DND-41 (cell line): ENCODE data around the gene PRR19.

Experiments used
- EZH2 ChIP-seq: IDR thresholded peaks from 3 replicates; pipeline ENCODE4 v1.6.1; 2012; ENCODE audit warnings: borderline replicate concordance, low read depth, mild to moderate bottlenecking, moderate library complexity, low read length, inconsistent platforms; ENCODE audit not compliant: severe bottlenecking
- TF ChIP-seq, protein P1 (sequence below): IDR thresholded peaks from 2 replicates; pipeline ENCODE4 v1.5.1; 2012; ENCODE audit warnings: borderline replicate concordance, low read length, moderate library complexity, mild to moderate bottlenecking; ENCODE audit not compliant: poor library complexity, severe bottlenecking; ENCODE audit errors: extremely low read depth

DNA sequence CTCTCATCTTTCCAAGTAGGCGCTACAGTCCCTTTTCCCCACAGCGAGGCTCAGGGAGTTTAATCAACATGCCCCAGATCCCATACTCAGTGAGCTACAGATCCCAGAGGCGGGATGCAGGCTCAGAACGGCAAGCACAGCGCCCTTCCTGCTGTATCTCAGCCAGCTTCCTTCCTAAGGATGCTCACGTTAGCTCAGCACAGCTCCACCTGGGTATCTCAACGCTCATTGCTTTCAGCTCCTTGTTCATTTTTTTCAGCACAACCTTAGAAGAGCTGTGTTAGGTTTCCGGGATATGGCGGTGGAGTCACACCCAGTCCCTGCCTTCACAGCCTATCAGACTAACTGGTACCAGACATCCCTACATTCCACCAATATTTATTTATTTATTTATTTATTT lies 20.4 kb downstream of the PRR19 start:
- TF ChIP-seq, protein P1, sequence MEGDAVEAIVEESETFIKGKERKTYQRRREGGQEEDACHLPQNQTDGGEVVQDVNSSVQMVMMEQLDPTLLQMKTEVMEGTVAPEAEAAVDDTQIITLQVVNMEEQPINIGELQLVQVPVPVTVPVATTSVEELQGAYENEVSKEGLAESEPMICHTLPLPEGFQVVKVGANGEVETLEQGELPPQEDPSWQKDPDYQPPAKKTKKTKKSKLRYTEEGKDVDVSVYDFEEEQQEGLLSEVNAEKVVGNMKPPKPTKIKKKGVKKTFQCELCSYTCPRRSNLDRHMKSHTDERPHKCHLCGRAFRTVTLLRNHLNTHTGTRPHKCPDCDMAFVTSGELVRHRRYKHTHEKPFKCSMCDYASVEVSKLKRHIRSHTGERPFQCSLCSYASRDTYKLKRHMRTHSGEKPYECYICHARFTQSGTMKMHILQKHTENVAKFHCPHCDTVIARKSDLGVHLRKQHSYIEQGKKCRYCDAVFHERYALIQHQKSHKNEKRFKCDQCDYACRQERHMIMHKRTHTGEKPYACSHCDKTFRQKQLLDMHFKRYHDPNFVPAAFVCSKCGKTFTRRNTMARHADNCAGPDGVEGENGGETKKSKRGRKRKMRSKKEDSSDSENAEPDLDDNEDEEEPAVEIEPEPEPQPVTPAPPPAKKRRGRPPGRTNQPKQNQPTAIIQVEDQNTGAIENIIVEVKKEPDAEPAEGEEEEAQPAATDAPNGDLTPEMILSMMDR, result no peak
- TF ChIP-seq EZH2, result no peak
